Adrenal gland (tissue), 12 donors: Measurements from ENCODE around the gene PPP6C. TPM values are rescaled to one million over a fixed set of nuclear protein-coding genes. Genes with fewer than 3 reads are reported as not detected.
"Not testable (repeated sequence)": the region's sequence is repeated elsewhere in the genome, so short reads cannot be mapped to it uniquely, and the experiment has no call there.

Source experiments
- DNase-seq, 7 donors: peaks; one replicate each; pipeline ENCODE4 v3.0.0-alpha.2; 2019 to 2020
- H3K27ac ChIP-seq, 5 donors: fragments of 200-600 bp; sonication (generic) in 4 of 5; 1 replicate in 3 of 5; 2 replicates in 2 of 5; pipeline versions ENCODE4 v1.5.1 to v1.8.0; 2016 to 2020; ENCODE audit warnings: mild to moderate bottlenecking in 1 of 5
- H3K27me3 ChIP-seq: fragments of 200-600 bp; 2 replicates; pipeline ENCODE4 v1.8.0; 2021
- H3K36me3 ChIP-seq, 2 donors: fragments of 200-600 bp; replicated peaks in 1 of 2; 1 replicate in 1 of 2; 2 replicates in 1 of 2; pipeline versions ENCODE4 v1.5.1 to v1.8.0; 2018 to 2022
- H3K4me1 ChIP-seq, 2 donors: fragments of 200-600 bp; replicated peaks in 1 of 2; 1 replicate in 1 of 2; 2 replicates in 1 of 2; pipeline versions ENCODE4 v1.5.1 to v1.8.0; 2018 to 2021
- H3K4me3 ChIP-seq, 4 donors: fragments of 200-600 bp; sonication (generic) in 3 of 4; one replicate each; pipeline ENCODE4 v1.5.1; 2016 to 2018
- H3K9me3 ChIP-seq, 3 donors: fragments of 200-600 bp; sonication (generic) in 1 of 3; replicated peaks in 1 of 3; 1 replicate in 2 of 3; 2 replicates in 1 of 3; pipeline versions ENCODE4 v1.5.1 to v1.8.0; 2016 to 2021
- CTCF ChIP-seq, 6 experiments: fragments of 450-650 bp in 4 of 6; fragments of 200-600 bp in 2 of 6; sonication (generic) in 1 of 6; IDR thresholded peaks; 1 replicate in 5 of 6; 2 replicates in 1 of 6; pipeline versions ENCODE4 v1.5.1 to v1.8.0; 2016 to 2021; ENCODE audit warnings: antibody characterized with exemption in 6 of 6, mild to moderate bottlenecking in 2 of 6, moderate library complexity in 1 of 6
- POLR2A ChIP-seq, 2 donors: fragments of 450-650 bp; IDR thresholded peaks; one replicate each; pipeline ENCODE4 v1.6.1; 2017; ENCODE audit warnings: antibody characterized with exemption in 2 of 2, mild to moderate bottlenecking in 2 of 2, moderate library complexity in 1 of 2
- WGBS, 4 donors: extraction: QIAGEN DNeasy Blood & Tissue Kit in 2 of 4; methylation state at CpG; one replicate each; pipeline versions ENCODE4 v1.1.5 to v1.1.7; 2013 to 2017; 5-methylcytosine and 5-hydroxymethylcytosine counted together
- intact Hi-C, 2 donors: fragments of 100-400 bp; cut with DNase I; formaldehyde crosslinking; loops; one replicate each; pipeline versions ENCODE4 v1.14.1 to v1.15.0; 2022 to 2023
- polyA plus RNA-seq, 3 donors: library from polyadenylated mRNA; stranded (reverse); fragments of 200-250 nt in 2 of 3; fragments of 350-450 nt in 1 of 3; fragmentation: Illumina TruSeq in 1 of 3; extraction: RNeasy Lipid Tissue Mini Kit (QIAGEN cat#74804) in 1 of 3; gene quantifications; one replicate each; pipeline ENCODE4 v1.2.3, GENCODE V29; 2013 to 2014
- total RNA-seq, 9 donors: library from RNA; depleted of rRNA in 4 of 9; stranded (reverse); fragments of >200 nt in 4 of 9; fragments of 120-200 nt in 1 of 9; fragmentation: NEBNext Ultra II Directional in 1 of 9; extraction: Animal tissue kit (Norgen Biotek cat#: 25700) in 1 of 9; gene quantifications; one replicate each; pipeline versions ENCODE4 v1.1.0 to v1.2.4, GENCODE V29; 2013 to 2023
- donor health status: healthy with polysubstance abuse.
- donor health status: Bipolar disorder and iron deficiency.
- donor health status: DM: yes; HTN: yes; CAD: no.
- donor health status: DM: no; HTN: no; CAD: no.
- donor health status: DM: no; HTN: no; CAD: no.
- donor health status: DM: yes; HTN: yes; CAD: no.

Gene PPP6C
- total and polyA plus RNA-seq, 12 donors, result 15.9 to 71.1 (median 46.3) TPM

DNA sequence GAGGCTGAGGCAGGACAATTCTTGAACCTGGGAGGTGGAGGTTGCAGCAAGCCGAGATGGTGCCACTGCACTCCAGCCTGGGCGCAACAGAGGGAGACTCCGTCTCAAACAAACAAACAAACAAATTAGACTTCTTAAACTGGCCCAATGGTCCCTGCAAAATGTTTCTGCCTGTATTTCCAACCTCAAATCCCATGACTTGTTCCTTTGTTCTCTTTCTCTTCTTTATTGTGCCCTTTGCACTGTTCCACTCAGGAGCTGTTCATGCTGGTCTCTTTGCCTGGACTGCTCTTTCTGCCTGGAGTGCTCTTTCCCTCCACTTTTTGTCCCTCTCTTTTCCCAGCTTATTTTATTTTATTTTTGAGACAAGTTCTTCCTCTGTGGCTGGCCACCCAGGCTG, 14.9 kb upstream of the PPP6C start:
- Histone ChIP-seq H3K4me3 (no peak overlapping the region), H3K4me1 (peaks cover 0 to 7% of the 10 kb centered on the region in 2 donors), H3K9me3 (no peaks in the 10 kb centered on the region), H3K27ac (no peak overlapping the region), H3K27me3 (no peaks in the 10 kb centered on the region), H3K36me3 (peaks cover 0 to 28% of the 10 kb centered on the region in 2 donors)
- 64 to 98% (median 95%) methylated on average over 3 of the region's 3 CpGs for WGBS, 4 donors
- TF ChIP-seq CTCF (IDR thresholded peaks at IDR 0.05) (no peak), POLR2A (IDR thresholded peaks at IDR 0.05) (no peak)
- intact Hi-C loops, result no loop called here
- no peak for DNase-seq

GRCh38 chr9:125202846-125203618, 13.4 kb upstream of the PPP6C start:
- H3K27me3 ChIP-seq, result no peaks in the 10 kb centered on the region
- no peak for DNase-seq
- no peak overlapping the region for H3K27ac ChIP-seq
- intact Hi-C loops, result no loop called here
- H3K4me1 ChIP-seq, result peaks cover 0 to 7% of the 10 kb centered on the region in 2 donors
- WGBS, 4 donors, result 74 to 100% (median 87%) methylated on average over 1 of the region's 1 CpG
- peaks cover 0 to 23% of the 10 kb centered on the region in 2 donors for H3K36me3 ChIP-seq
- TF ChIP-seq CTCF (IDR thresholded peaks at IDR 0.05), result no peak
- no peak for TF ChIP-seq POLR2A (IDR thresholded peaks at IDR 0.05)
- no peaks in the 10 kb centered on the region for H3K9me3 ChIP-seq
- H3K4me3 ChIP-seq, result no peak overlapping the region

DNA sequence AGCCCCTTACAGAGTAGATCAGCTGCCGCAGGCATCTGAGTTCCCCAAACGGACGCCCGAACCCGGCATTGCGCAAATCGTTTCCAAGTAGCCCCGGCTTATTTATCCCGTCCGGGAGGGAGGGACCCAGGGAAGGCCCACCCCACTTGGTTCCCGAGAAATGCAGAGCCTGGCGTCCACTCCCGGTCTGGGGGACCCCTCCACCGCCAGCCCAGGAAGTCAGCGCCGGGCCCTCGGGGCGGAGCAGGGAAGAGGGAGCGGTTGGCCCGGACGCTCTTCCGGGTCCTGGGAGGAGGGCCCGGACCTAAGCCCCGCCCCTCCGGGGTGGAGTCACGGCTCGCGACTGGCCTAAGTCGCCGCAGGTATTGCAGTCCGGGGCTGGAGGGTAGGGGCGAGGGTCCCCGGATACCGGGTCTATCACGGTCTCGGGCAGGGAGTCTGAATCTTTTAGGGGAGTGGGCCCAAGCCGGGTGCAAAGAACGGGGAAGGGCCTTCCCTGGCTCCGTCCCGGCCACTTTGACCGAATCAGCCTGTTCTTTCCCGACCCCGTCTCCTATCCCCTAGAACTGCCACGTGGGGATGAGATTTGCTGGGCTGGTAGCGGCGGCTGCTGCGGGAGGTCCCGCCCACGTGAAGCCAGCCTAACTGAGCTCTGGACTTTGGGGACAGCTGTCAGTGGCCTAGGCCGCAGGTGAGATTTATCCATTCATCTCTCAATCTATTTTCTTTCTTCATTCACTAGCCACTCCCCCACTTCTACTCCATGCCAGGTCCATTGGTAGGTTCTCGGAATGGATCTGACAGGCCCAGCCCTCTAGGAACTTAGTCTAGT, 10.8 kb upstream of the PPP6C start, which contains the start of gene RABEPK:
RABEPK (plus strand) TSS at position 327 of the 832 bp plus-strand sequence. CDS start 2,472 bp downstream, outside the sequence.
- 0 to 8% (median 1%) methylated on average over 8 to 51 of the region's 51 CpGs for WGBS, 4 donors
- intact Hi-C loops, result no loop called here
- Histone ChIP-seq H3K4me3 (peak within 1 kb of the TSS; percentile 54 to 83 (median 65)), H3K9me3 (no peaks in the 10 kb centered on the region), H3K4me1 (peaks cover 0 to 7% of the 10 kb centered on the region in 2 donors), H3K36me3 (peaks cover 0 to 6% of the 10 kb centered on the region in 2 donors), H3K27me3 (no peaks in the 10 kb centered on the region), H3K27ac (peak within 1 kb of the TSS; percentile 88 to 98 (median 92))
- peak; percentile 90 to 95 (median 93) for DNase-seq
- peak; percentile 65 to 89 for TF ChIP-seq POLR2A (IDR thresholded peaks at IDR 0.05)
- TF ChIP-seq CTCF (IDR thresholded peaks at IDR 0.05), result no peak

GRCh38 chr9:125195591-125195990, 6.0 kb upstream of the PPP6C start:
- H3K27me3 ChIP-seq, intact Hi-C loops, H3K36me3 ChIP-seq, H3K4me1 ChIP-seq, H3K4me3 ChIP-seq, DNase-seq, H3K27ac ChIP-seq, H3K9me3 ChIP-seq: not testable (repeated sequence)
- WGBS, 4 donors, result 70 to 100% (median 90%) methylated on average over 1 of the region's 1 CpG

DNA sequence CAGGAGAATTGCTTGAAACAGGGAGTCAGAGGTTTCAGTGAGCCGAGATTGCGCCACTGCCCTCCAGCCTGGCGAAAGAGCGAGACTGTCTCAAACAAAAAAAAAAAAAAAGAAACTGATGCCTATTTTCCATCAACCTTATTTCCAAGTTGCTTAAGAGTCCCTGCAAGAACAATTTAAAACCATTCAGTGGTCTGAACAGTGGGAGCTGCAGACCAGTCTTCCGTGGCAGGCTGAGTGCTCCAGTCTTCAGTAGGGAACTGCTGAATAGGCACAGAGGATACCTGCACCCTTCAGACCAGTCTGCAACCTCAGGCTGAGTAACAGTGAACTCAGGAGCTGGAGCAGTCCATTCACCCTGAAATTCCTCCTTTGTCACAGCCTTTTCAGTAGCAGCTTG, 4.9 kb upstream of the PPP6C start:
- intact Hi-C loops, result not testable (repeated sequence)

More for the DNA sequence above, 4.9 kb upstream of the PPP6C start:
- WGBS, 4 donors, result 85 to 95% (median 90%) methylated on average over 5 of the region's 5 CpGs
- H3K9me3 ChIP-seq, H3K4me1 ChIP-seq, H3K27ac ChIP-seq, H3K27me3 ChIP-seq, DNase-seq, H3K4me3 ChIP-seq, H3K36me3 ChIP-seq: not testable (repeated sequence)
